ENCODE measurements around the gene OR5AN1.

OR5AN1 gene

DNA sequence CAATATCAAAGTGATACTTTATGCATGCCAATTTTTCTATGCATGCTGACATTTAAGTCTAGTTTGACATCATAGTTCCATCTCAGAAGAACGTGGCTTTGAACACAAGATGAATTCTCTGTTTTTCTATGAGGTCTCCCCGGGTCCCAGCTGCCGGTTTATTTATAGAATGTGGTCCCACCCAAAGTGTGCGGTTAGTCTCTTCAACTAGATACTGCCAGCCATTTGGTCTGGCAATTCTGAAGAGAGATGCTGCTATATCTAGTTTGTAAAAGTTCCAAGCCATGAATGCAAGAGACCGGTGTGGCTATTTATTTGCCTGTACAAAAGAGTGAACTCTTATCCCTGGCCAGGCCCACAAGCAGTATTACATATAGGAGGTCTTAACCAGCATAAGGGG lies 58.3 kb downstream of the OR5AN1 start:
- DNase-seq (ENCODE audit: extremely low spot score), result no peak
- CTCF ChIA-PET, result no interaction called here
- POLR2A ChIA-PET, result no interaction called here
- TF ChIP-seq BHLHE40 (IDR thresholded peaks at IDR 0.05; ENCODE audit: borderline replicate concordance) (no peak), TARDBP (IDR thresholded peaks at IDR 0.05) (no peak), FOXA1 (IDR thresholded peaks at IDR 0.05) (no peak), ARNT (IDR thresholded peaks at IDR 0.05) (no peak), L3MBTL2 (conservative IDR thresholded peaks at IDR 0.05) (no peak), SP1 (IDR thresholded peaks at IDR 0.05) (no peak), ZNF384 (IDR thresholded peaks at IDR 0.05) (no peak), ELF4 (IDR thresholded peaks at IDR 0.05) (no peak), NFRKB (IDR thresholded peaks at IDR 0.05) (no peak), CTBP1 (IDR thresholded peaks at IDR 0.05; ENCODE audit: borderline replicate concordance) (no peak), HDGF (IDR thresholded peaks at IDR 0.05; ENCODE audit: borderline replicate concordance) (no peak), FOXK2 (IDR thresholded peaks at IDR 0.05) (no peak), LEF1 (IDR thresholded peaks at IDR 0.05; ENCODE audit: borderline replicate concordance) (no peak), FOXM1 (IDR thresholded peaks at IDR 0.05; ENCODE audit: borderline replicate concordance) (no peak), SUZ12 (IDR thresholded peaks at IDR 0.05) (no peak)
- TF ChIP-seq, protein P1, sequence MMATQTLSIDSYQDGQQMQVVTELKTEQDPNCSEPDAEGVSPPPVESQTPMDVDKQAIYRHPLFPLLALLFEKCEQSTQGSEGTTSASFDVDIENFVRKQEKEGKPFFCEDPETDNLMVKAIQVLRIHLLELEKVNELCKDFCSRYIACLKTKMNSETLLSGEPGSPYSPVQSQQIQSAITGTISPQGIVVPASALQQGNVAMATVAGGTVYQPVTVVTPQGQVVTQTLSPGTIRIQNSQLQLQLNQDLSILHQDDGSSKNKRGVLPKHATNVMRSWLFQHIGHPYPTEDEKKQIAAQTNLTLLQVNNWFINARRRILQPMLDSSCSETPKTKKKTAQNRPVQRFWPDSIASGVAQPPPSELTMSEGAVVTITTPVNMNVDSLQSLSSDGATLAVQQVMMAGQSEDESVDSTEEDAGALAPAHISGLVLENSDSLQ (IDR thresholded peaks at IDR 0.05), result no peak

DNA sequence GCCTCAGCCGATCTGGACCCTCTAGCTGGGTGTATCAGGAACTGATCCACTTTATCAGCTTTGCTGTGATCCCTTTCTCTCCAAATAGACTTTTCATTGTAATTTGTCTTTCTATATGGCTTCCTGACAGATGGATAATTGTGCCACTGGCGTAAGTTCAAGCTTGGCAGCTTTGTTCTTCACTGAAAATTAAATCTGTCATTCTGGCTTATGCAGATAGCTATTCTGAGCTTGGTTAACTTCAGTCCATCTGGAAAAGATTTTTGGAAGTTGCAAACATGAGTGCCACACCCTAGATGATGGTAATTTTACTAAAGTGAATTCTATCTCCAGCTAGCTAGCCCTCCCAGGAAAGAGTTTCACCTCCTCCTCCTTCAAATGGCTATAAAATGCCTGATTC lies 59.5 kb downstream of the OR5AN1 start:
- DNase-seq (ENCODE audit: extremely low spot score), result no peak
- POLR2A ChIA-PET, result no interaction called here
- TF ChIP-seq ARNT (IDR thresholded peaks at IDR 0.05) (no peak), LEF1 (IDR thresholded peaks at IDR 0.05; ENCODE audit: borderline replicate concordance) (no peak), FOXM1 (IDR thresholded peaks at IDR 0.05; ENCODE audit: borderline replicate concordance) (no peak), FOXA1 (IDR thresholded peaks at IDR 0.05) (no peak), CTBP1 (IDR thresholded peaks at IDR 0.05; ENCODE audit: borderline replicate concordance) (no peak), TARDBP (IDR thresholded peaks at IDR 0.05) (no peak), HDGF (IDR thresholded peaks at IDR 0.05; ENCODE audit: borderline replicate concordance) (no peak), ELF4 (IDR thresholded peaks at IDR 0.05) (no peak), FOXK2 (IDR thresholded peaks at IDR 0.05) (no peak), ZNF384 (IDR thresholded peaks at IDR 0.05) (no peak), SUZ12 (IDR thresholded peaks at IDR 0.05) (no peak), L3MBTL2 (conservative IDR thresholded peaks at IDR 0.05) (no peak), SP1 (IDR thresholded peaks at IDR 0.05) (no peak), BHLHE40 (IDR thresholded peaks at IDR 0.05; ENCODE audit: borderline replicate concordance) (no peak), NFRKB (IDR thresholded peaks at IDR 0.05) (no peak)
- TF ChIP-seq, protein P1 (IDR thresholded peaks at IDR 0.05), result no peak
- CTCF ChIA-PET, result interaction anchor here (1.3 kb wide), 1 partner anchor 232 kb away, joined by 3 read pairs; no protein-coding TSS in a partner anchor
